ENCODE data around the gene ZNF415. TPM values are rescaled to one million over a fixed set of nuclear protein-coding genes. Genes with fewer than 3 reads are reported as not detected.
"Not testable (repeated sequence)": the region's sequence is repeated elsewhere in the genome, so short reads cannot be mapped to it uniquely, and the experiment has no call there.

Gene ZNF415
- total RNA-seq, 4 donors from 2014 or later, result 9.5 to 27.2 (median 14.7) TPM

DNA sequence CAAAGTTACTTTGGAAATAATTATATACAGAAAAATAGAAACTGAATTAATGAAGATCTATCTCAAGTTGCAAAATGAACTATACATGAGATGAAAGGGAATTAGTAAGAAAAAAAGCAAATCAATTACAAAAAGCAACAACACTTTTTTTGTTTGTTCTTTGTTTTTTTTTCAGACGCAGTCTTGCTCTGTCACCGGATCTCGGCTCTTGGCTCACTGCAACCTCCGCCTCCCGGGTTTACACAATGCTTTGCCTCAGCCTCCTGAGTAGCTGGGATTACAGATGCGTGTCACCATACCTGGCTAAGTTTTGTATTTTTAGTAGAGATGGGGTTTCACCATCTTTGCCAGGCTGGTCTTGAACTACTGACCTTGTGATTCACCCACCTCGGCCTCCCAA is 2.2 kb downstream of the ZNF415 start:
- H3K27me3 ChIP-seq, result no peaks in the 10 kb centered on the region
- H3K36me3 ChIP-seq, result no peaks in the 10 kb centered on the region
- intact Hi-C loops (cut with DNase I; ENCODE audit: low total_unique reads), result no loop called here
- DNase-seq, result no peak
- H3K9me3 ChIP-seq, result no peaks in the 10 kb centered on the region
- H3K4me1 ChIP-seq, result no peaks in the 10 kb centered on the region
- TF ChIP-seq CTCF (IDR thresholded peaks at IDR 0.05) (no peak), POLR2A (IDR thresholded peaks at IDR 0.05) (no peak)
- no peak overlapping the region for H3K4me3 ChIP-seq
- H3K27ac ChIP-seq, result no peak overlapping the region

DNA sequence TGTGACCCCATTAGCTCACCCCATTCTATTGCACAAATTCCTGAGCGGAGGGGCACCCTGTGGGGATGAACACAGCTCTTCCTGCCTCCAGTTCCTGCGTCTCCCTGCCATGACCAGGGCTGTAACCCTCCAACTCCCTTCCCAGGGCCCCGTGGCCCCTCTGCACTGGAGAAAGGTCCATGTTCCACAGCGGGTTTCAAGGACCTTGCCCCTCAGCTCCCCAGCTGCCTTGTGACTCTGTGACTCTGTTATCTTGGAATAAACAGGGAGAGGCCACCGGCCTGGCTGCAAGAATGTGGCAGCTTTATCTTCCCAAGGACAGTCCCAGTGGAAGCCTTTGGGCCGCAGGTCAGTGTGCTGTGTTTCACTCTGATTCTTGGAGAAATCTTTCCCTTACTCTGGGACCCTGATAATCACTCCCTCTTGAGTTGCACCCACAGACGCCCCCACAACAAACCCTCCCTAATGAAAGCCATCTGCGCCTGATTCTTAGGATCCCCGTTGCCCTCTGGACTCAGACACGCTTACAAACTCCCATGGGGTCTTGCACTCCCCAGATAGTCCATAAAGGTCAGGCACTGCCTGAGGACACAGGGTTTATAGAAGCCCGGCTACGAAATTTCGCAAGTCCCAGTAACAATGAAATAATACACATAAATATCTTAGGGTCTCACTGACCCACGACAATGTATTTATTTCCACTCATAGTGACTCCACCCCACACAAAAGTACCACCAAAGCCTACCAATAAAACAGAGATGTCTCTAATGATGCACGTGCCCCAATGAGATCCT is 5.8 kb downstream of the ZNF415 start:
- H3K27me3 ChIP-seq; H3K4me3 ChIP-seq; H3K36me3 ChIP-seq; H3K27ac ChIP-seq; H3K4me1 ChIP-seq; intact Hi-C loops (cut with DNase I; ENCODE audit: low total_unique reads); DNase-seq; H3K9me3 ChIP-seq: not testable (repeated sequence)

DNA sequence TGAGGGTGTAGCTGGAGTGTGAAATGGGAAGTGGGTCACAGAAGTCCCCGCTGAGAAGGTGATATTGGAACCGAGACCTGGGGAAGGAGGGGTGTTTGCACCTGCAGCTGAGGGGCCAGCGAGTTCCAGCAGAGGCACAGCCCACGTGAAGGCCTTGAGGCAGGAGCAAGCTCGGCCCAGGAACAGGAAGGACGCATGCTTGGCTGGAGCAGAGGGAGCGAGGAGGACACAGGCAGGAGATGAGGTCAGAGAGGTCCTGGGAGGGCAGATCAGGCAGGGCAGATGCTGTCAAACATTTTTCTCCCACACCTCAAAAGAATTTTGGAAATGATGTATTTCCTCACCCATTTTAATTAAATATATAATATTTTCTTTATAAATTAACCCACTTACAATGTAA is 9.3 kb downstream of the ZNF415 start:
- intact Hi-C loops (cut with DNase I; ENCODE audit: low total_unique reads), result no loop called here

GRCh38 chr19:53112286-53112685 is 20.4 kb downstream of the ZNF415 start:
- TF ChIP-seq POLR2A (IDR thresholded peaks at IDR 0.05) (no peak), CTCF (IDR thresholded peaks at IDR 0.05) (no peak)
- intact Hi-C loops (cut with DNase I; ENCODE audit: low total_unique reads), result no loop called here

More for the DNA sequence above, 9.3 kb downstream of the ZNF415 start:
- no peaks in the 10 kb centered on the region for H3K9me3 ChIP-seq
- H3K4me1 ChIP-seq, result no peaks in the 10 kb centered on the region
- H3K36me3 ChIP-seq, result no peaks in the 10 kb centered on the region
- no peak for TF ChIP-seq POLR2A (IDR thresholded peaks at IDR 0.05)
- no peak for TF ChIP-seq CTCF (IDR thresholded peaks at IDR 0.05)
- H3K27me3 ChIP-seq, result no peaks in the 10 kb centered on the region
- H3K4me3 ChIP-seq, result no peak overlapping the region
- no peak overlapping the region for H3K27ac ChIP-seq
- no peak for DNase-seq

DNA sequence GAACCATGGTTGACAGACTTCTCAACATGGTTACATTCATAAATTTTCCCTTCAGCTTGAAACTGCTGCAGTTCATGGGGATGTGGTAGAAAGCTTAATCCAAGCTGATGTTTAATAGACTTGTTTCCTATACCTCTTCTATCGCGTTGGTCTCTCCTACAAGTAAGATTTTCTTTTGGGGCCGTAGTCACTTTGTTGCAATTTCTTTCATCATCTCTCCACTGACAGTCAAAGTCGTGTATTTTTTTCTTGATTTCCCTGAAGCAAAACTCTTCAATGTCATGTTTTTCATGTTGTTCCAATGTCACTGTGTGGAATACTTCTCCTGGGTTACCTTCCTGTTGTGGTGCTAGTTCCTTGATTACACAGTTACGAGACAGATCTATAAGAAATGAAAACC is 23.2 kb downstream of the ZNF415 start:
- intact Hi-C loops (cut with DNase I; ENCODE audit: low total_unique reads), result no loop called here
- H3K27me3 ChIP-seq, result no peaks in the 10 kb centered on the region
- H3K4me3 ChIP-seq, result no peak overlapping the region
- H3K27ac ChIP-seq, result no peak overlapping the region
- H3K4me1 ChIP-seq, result no peaks in the 10 kb centered on the region
- no peaks in the 10 kb centered on the region for H3K9me3 ChIP-seq
- TF ChIP-seq CTCF (IDR thresholded peaks at IDR 0.05) (no peak), POLR2A (IDR thresholded peaks at IDR 0.05) (no peak)
- DNase-seq, result no peak
- no peaks in the 10 kb centered on the region for H3K36me3 ChIP-seq

More at GRCh38 chr19:53112286-53112685, 20.4 kb downstream of the ZNF415 start:
- Histone ChIP-seq H3K4me3 (no peak overlapping the region), H3K36me3 (no peaks in the 10 kb centered on the region), H3K27ac (no peak overlapping the region), H3K27me3 (no peaks in the 10 kb centered on the region), H3K4me1 (no peaks in the 10 kb centered on the region), H3K9me3 (peaks cover 0 to 7% of the 10 kb centered on the region in 2 donors)
- no peak for DNase-seq

All from uterus (tissue), 4 donors.